ENCODE data around the gene ARHGAP44.

- no peak for TF ChIP-seq CTCF (IDR thresholded peaks at IDR 0.05)
- no peak for TF ChIP-seq POLR2AphosphoS5 (IDR thresholded peaks at IDR 0.05)
These were observed 201.6 kb downstream of the ARHGAP44 start for GRCh38 chr17:12990926-12991325.
